HepG2 (cell line): ENCODE measurements around the gene ADAM22. TPM values are rescaled to one million over a fixed set of nuclear protein-coding genes. Genes with fewer than 3 reads are reported as not detected.
A peak's percentile ranks its signal among the peaks of the same experiment; 100 is the strongest.

Experiments used
- BRD4 ChIP-seq: sonication (generic); formaldehyde crosslinking; IDR thresholded peaks from 2 replicates; pipeline ENCODE4 v1.4.0; 2020; ENCODE audit warnings: missing genetic modification reagents
- CREB3 ChIP-seq: sonication (generic); formaldehyde crosslinking; IDR thresholded peaks from 2 replicates; pipeline ENCODE4 v1.5.0; 2020; ENCODE audit warnings: missing genetic modification reagents
- FIP1L1 ChIP-seq: fragments of 200-400 bp; formaldehyde crosslinking; IDR thresholded peaks from 2 replicates; pipeline ENCODE4 v1.6.1; 2018; ENCODE audit warnings: low read depth, mild to moderate bottlenecking, low read length, moderate library complexity, borderline replicate concordance; ENCODE audit not compliant: insufficient read depth
- GRHL1 ChIP-seq: sonication (generic); formaldehyde crosslinking; conservative IDR thresholded peaks from 2 replicates; pipeline ENCODE4 v1.8.0; 2022; ENCODE audit warnings: missing genetic modification reagents
- HMGXB4 ChIP-seq, 2 experiments: sonication (generic) in 1 of 2; formaldehyde crosslinking in 1 of 2; IDR thresholded peaks; 2 replicates each; pipeline versions ENCODE4 v1.4.0 to v1.6.1; 2018 to 2020; ENCODE audit warnings: missing genetic modification reagents in 2 of 2, borderline replicate concordance in 1 of 2, low read depth in 1 of 2, mild to moderate bottlenecking in 1 of 2, missing biosample characterization in 1 of 2
- NFKB2 ChIP-seq: sonication (generic); formaldehyde crosslinking; IDR thresholded peaks from 2 replicates; pipeline ENCODE4 v1.4.0; 2020; ENCODE audit warnings: missing genetic modification reagents, borderline replicate concordance
- NKX3-1 ChIP-seq: sonication (generic); formaldehyde crosslinking; IDR thresholded peaks from 2 replicates; pipeline ENCODE4 v1.5.0; 2020; ENCODE audit warnings: missing genetic modification reagents
- PHB2 ChIP-seq: fragments of 450-650 bp; IDR thresholded peaks from 2 replicates; pipeline ENCODE4 v1.6.1; 2018; ENCODE audit not compliant: partially characterized antibody
- POGK ChIP-seq: sonication (generic); formaldehyde crosslinking; conservative IDR thresholded peaks from 2 replicates; pipeline ENCODE4 v1.8.0; 2022; ENCODE audit warnings: mild to moderate bottlenecking, moderate library complexity, missing genetic modification reagents
- POLR2A ChIP-seq, 2 experiments: IDR thresholded peaks; 2 replicates each; pipeline ENCODE4 v1.6.1; 2011; ENCODE audit warnings: low read depth in 2 of 2, low read length in 2 of 2, mild to moderate bottlenecking in 1 of 2, moderate library complexity in 1 of 2; ENCODE audit not compliant: insufficient read depth in 1 of 2
- SP2 ChIP-seq: sonication (generic); formaldehyde crosslinking; IDR thresholded peaks from 2 replicates; pipeline ENCODE4 v1.5.1; 2020; ENCODE audit warnings: mild to moderate bottlenecking, missing genetic modification reagents
- SRF ChIP-seq: IDR thresholded peaks from 2 replicates; pipeline ENCODE4 v1.6.1; 2011; ENCODE audit warnings: mild to moderate bottlenecking, low read depth, low read length, moderate library complexity
- THAP7 ChIP-seq: sonication (generic); formaldehyde crosslinking; IDR thresholded peaks from 2 replicates; pipeline ENCODE4 v1.8.1; 2023; ENCODE audit warnings: mild to moderate bottlenecking, missing genetic modification reagents
- ZNF18 ChIP-seq: sonication (generic); formaldehyde crosslinking; IDR thresholded peaks from 2 replicates; pipeline ENCODE4 v1.8.0; 2022; ENCODE audit warnings: mild to moderate bottlenecking, missing genetic modification reagents; ENCODE audit not compliant: insufficient replicate concordance
- ZNF446 ChIP-seq: sonication (generic); formaldehyde crosslinking; IDR thresholded peaks from 2 replicates; pipeline ENCODE4 v1.5.0; 2020; ENCODE audit warnings: mild to moderate bottlenecking, missing genetic modification reagents
- polyA plus RNA-seq, 8 experiments: library from polyadenylated mRNA; depleted of rRNA in 3 of 8; stranded (reverse) in 7 of 8; unstranded in 1 of 8; fragments of >200 nt; fragmentation: Illumina TruSeq in 4 of 8; extraction: Trizol in 4 of 8; gene quantifications; 2 replicates each; pipeline versions ENCODE4 v1.2.1 to v1.2.3, GENCODE V29; 2011 to 2016; ENCODE audit warnings: low read depth in 4 of 8, missing spikeins in 1 of 8, mixed read lengths in 1 of 8; ENCODE audit not compliant: insufficient read depth in 1 of 8
- total RNA-seq, 5 experiments: library from RNA; depleted of rRNA; stranded (reverse); fragments of >200 nt; fragmentation: Illumina TruSeq; extraction: Trizol; gene quantifications; 2 replicates each; pipeline ENCODE4 v1.2.3, GENCODE V29; 2016; ENCODE audit warnings: low read depth in 1 of 5

Gene ADAM22
- total and polyA plus RNA-seq, 2 of the 13 experiments (the other 11 are each of a cell fraction or from before 2014, with no cell fraction given), result 1.9 to 6.7 TPM

- no peak for TF ChIP-seq THAP7 (CRISPR knock-in tag)
- peak; percentile 75 to 92; a peak in 3 of 4 replicates for TF ChIP-seq HMGXB4 (CRISPR knock-in tag; IDR thresholded peaks at IDR 0.05; ENCODE audit: borderline replicate concordance in 1 of 2, low read depth in 1 of 2)
- TF ChIP-seq CREB3 (CRISPR knock-in tag), result no peak
- TF ChIP-seq PHB2, result no peak
- TF ChIP-seq SRF, result no peak
- TF ChIP-seq FIP1L1, result no peak
- TF ChIP-seq NFKB2 (CRISPR knock-in tag), result no peak; the same call in 1 of the 2 replicates
- no peak for TF ChIP-seq ZNF446 (CRISPR knock-in tag)
- peak; percentile 64 for TF ChIP-seq ZNF18 (CRISPR knock-in tag)
- peak; percentile 80; the same call in 1 of the 2 replicates for TF ChIP-seq NKX3-1 (CRISPR knock-in tag)
- TF ChIP-seq BRD4 (CRISPR knock-in tag), result peak; percentile 70; the same call in 1 of the 2 replicates
- TF ChIP-seq POLR2A (IDR thresholded peaks at IDR 0.05; ENCODE audit: insufficient read depth in 1 of 2, low read depth in 2 of 2, low read length in 2 of 2), result peak; percentile 76 to 79
- TF ChIP-seq POGK, result peak; percentile 91
- TF ChIP-seq SP2 (CRISPR knock-in tag), result no peak
- TF ChIP-seq GRHL1 (CRISPR knock-in tag), result no peak
These were observed at the start of gene ADAM22 (continued) for GRCh38 chr7:87933953-87934698.
